Sigmoid colon (tissue), 3 donors: ENCODE results near the gene GRAMD1B.

ENCODE experiments used
- POLR2A ChIP-seq, 2 donors: fragments of 450-650 bp; IDR thresholded peaks; one replicate each; pipeline ENCODE4 v1.6.1; 2016; ENCODE audit warnings: antibody characterized with exemption in 2 of 2, mild to moderate bottlenecking in 2 of 2, moderate library complexity in 2 of 2
- TF ChIP-seq, protein P1 (sequence below), 4 experiments: fragments of 450-650 bp in 3 of 4; fragments of 200-600 bp in 1 of 4; IDR thresholded peaks; one replicate each; pipeline ENCODE4 v1.5.1; 2016 to 2019; ENCODE audit warnings: antibody characterized with exemption in 4 of 4, mild to moderate bottlenecking in 3 of 4, moderate library complexity in 2 of 4

- no peak for TF ChIP-seq POLR2A (IDR thresholded peaks at IDR 0.05)
- TF ChIP-seq, protein P1, sequence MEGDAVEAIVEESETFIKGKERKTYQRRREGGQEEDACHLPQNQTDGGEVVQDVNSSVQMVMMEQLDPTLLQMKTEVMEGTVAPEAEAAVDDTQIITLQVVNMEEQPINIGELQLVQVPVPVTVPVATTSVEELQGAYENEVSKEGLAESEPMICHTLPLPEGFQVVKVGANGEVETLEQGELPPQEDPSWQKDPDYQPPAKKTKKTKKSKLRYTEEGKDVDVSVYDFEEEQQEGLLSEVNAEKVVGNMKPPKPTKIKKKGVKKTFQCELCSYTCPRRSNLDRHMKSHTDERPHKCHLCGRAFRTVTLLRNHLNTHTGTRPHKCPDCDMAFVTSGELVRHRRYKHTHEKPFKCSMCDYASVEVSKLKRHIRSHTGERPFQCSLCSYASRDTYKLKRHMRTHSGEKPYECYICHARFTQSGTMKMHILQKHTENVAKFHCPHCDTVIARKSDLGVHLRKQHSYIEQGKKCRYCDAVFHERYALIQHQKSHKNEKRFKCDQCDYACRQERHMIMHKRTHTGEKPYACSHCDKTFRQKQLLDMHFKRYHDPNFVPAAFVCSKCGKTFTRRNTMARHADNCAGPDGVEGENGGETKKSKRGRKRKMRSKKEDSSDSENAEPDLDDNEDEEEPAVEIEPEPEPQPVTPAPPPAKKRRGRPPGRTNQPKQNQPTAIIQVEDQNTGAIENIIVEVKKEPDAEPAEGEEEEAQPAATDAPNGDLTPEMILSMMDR (IDR thresholded peaks at IDR 0.05) = no peak
These were observed 46.0 kb upstream of the GRAMD1B start for GRCh38 chr11:123384116-123384515.
